ENCODE measurements around the gene ADGRV1.

DNA sequence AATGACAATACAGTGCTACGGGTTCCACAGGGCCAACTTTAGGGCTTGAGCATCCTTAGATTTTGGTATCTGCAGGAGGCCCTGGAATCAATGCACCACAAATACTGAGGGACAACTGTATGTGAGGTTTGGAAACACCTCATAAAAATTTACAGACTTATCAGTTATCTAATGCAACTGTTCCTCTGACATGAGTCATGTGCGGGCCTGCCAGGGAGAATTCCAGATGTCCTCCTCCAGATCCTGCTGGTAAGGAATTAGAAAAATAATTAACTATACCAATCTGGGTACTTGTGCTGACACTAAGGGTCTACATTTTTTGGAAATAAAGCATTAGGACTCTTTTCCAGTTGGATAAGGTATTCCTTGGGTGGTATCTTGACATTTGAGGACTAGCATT, 491.2 kb downstream of the ADGRV1 start:
- TF ChIP-seq, protein P1, sequence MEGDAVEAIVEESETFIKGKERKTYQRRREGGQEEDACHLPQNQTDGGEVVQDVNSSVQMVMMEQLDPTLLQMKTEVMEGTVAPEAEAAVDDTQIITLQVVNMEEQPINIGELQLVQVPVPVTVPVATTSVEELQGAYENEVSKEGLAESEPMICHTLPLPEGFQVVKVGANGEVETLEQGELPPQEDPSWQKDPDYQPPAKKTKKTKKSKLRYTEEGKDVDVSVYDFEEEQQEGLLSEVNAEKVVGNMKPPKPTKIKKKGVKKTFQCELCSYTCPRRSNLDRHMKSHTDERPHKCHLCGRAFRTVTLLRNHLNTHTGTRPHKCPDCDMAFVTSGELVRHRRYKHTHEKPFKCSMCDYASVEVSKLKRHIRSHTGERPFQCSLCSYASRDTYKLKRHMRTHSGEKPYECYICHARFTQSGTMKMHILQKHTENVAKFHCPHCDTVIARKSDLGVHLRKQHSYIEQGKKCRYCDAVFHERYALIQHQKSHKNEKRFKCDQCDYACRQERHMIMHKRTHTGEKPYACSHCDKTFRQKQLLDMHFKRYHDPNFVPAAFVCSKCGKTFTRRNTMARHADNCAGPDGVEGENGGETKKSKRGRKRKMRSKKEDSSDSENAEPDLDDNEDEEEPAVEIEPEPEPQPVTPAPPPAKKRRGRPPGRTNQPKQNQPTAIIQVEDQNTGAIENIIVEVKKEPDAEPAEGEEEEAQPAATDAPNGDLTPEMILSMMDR (IDR thresholded peaks at IDR 0.05): no peak
- TF ChIP-seq ZFX (IDR thresholded peaks at IDR 0.05; ENCODE audit: borderline replicate concordance): no peak

Data from 22Rv1 (cell line).